GM12891 (cell line): ENCODE results near the gene HMGN3.

Experiments used
- POLR2AphosphoS5 ChIP-seq: IDR thresholded peaks from 2 replicates; pipeline ENCODE4 v1.6.1; 2011; ENCODE audit warnings: low read depth, low read length, control low read depth
- SPI1 ChIP-seq: IDR thresholded peaks from 2 replicates; pipeline ENCODE4 v1.6.1; 2011; ENCODE audit warnings: low read depth, low read length, control low read depth

- no peak for TF ChIP-seq POLR2AphosphoS5
- TF ChIP-seq SPI1: no peak
Measured at GRCh38 chr6:79269877-79270276, 35.4 kb upstream of the HMGN3 start.
